HepG2 (cell line): ENCODE data around the gene HSD17B2. TPM values are rescaled to one million over a fixed set of nuclear protein-coding genes. Genes with fewer than 3 reads are reported as not detected.

Experiments used
- ATAC-seq: fragments of 200-7000 bp; cut with Tn5 transposase; 3 replicates; pipeline ENCODE4 v1.9.1; 2020; ENCODE audit warnings: mild to moderate bottlenecking, moderate library complexity
- BruUV-seq: library from RNA; stranded (reverse); fragments of 400-500 nt; replicated peaks from 2 replicates; lab custom pipeline; 2021; lab: Mats Ljungman, UMichigan
- CTCF ChIA-PET: fragments of 300-600 bp; formaldehyde crosslinking; extraction: SDS; loops from one replicate; lab custom pipeline; 2021; ENCODE audit warnings: low total read pairs, inconsistent platforms, low intra/inter-chr PET ratio; lab: Yijun Ruan, JAX
- POLR2A ChIA-PET: fragments of 350-600 bp; sonication (Branson Sonifier 250); formaldehyde crosslinking; loops from one replicate; lab custom pipeline; 2020; ENCODE audit warnings: antibody characterized with exemption, inconsistent platforms; lab: Yijun Ruan, JAX
- DNase-seq: peaks from one replicate; pipeline ENCODE4 v3.0.0-alpha.2; 2015; ENCODE audit warnings: low spot score
- FAIRE-seq: peaks from 3 replicates; lab custom pipeline; 2011; peaks lifted over from hg19 to GRCh38; lab: Jason Lieb, UNC
- H2AFZ ChIP-seq: one replicate; pipeline ENCODE4 v1.6.1; 2011; ENCODE audit warnings: low read length, inconsistent platforms
- H3K27ac ChIP-seq: fragments of 300-600 bp; 3 replicates; pipeline ENCODE4 v1.8.0; 2011; ENCODE audit warnings: mixed run types, mild to moderate bottlenecking, mixed read lengths, low read length, inconsistent platforms; ENCODE audit not compliant: insufficient read depth; ENCODE audit errors: extremely low read length
- H3K27me3 ChIP-seq, 2 experiments: fragments of 200-600 bp in 1 of 2; 2 replicates in 1 of 2; 3 replicates in 1 of 2; pipeline versions ENCODE4 v1.6.0 to v1.8.0; 2011; ENCODE audit warnings: low read length in 2 of 2, mild to moderate bottlenecking in 2 of 2, moderate library complexity in 2 of 2, inconsistent platforms in 1 of 2; ENCODE audit not compliant: insufficient read depth in 2 of 2, control insufficient read depth in 1 of 2
- H3K36me3 ChIP-seq, 2 experiments: fragments of 200-600 bp in 1 of 2; replicated peaks in 1 of 2; 2 replicates in 1 of 2; 3 replicates in 1 of 2; pipeline versions ENCODE4 v1.5.1 to v1.8.0; 2011; ENCODE audit warnings: low read length in 2 of 2, inconsistent platforms in 1 of 2; ENCODE audit not compliant: insufficient read depth in 2 of 2, control insufficient read depth in 1 of 2
- H3K4me1 ChIP-seq: 2 replicates; pipeline ENCODE4 v1.5.1; 2012; ENCODE audit warnings: low read length, inconsistent platforms; ENCODE audit not compliant: insufficient read depth
- H3K4me2 ChIP-seq: 2 replicates; pipeline ENCODE4 v1.6.0; 2011; ENCODE audit warnings: low read depth, low read length, inconsistent platforms
- H3K4me3 ChIP-seq, 3 experiments: fragments of 200-600 bp in 1 of 3; sonication (generic), shearing (Covaris generic) in 1 of 3; replicated peaks in 1 of 3; 2 replicates each; pipeline ENCODE4 v1.5.1; 2011 to 2016; ENCODE audit warnings: low read length in 3 of 3, inconsistent platforms in 2 of 3, low read depth in 2 of 3, mild to moderate bottlenecking in 2 of 3, control low read depth in 1 of 3, mixed read lengths in 1 of 3; ENCODE audit not compliant: insufficient read depth in 1 of 3
- H3K79me2 ChIP-seq: one replicate; pipeline ENCODE4 v1.6.1; 2011; ENCODE audit warnings: low read length, inconsistent platforms; ENCODE audit not compliant: insufficient read depth
- H3K9ac ChIP-seq: 2 replicates; pipeline ENCODE4 v1.6.0; 2011; ENCODE audit warnings: mild to moderate bottlenecking, low read depth, low read length, inconsistent platforms; ENCODE audit not compliant: insufficient read depth
- H3K9me3 ChIP-seq: 2 replicates; pipeline ENCODE4 v1.5.1; 2012; ENCODE audit warnings: mild to moderate bottlenecking, low read length
- H4K20me1 ChIP-seq: 2 replicates; pipeline ENCODE4 v1.6.0; 2011; ENCODE audit warnings: inconsistent platforms, mild to moderate bottlenecking, low read length, moderate library complexity; ENCODE audit not compliant: insufficient read depth
- FOSL2 ChIP-seq: sonication (generic); formaldehyde crosslinking; IDR thresholded peaks from 2 replicates; pipeline ENCODE4 v1.4.0; 2020; ENCODE audit warnings: missing genetic modification reagents
- FOXA3 ChIP-seq: IDR thresholded peaks from 2 replicates; pipeline ENCODE4 v1.6.1; 2016; ENCODE audit warnings: missing genetic modification reagents, missing compliant biosample characterization
- HCFC1 ChIP-seq: fragments of 150-350 bp; IDR thresholded peaks from 2 replicates; pipeline ENCODE4 v1.6.1; 2014; ENCODE audit warnings: low read depth, low read length
- NCOA2 ChIP-seq: sonication (generic); formaldehyde crosslinking; IDR thresholded peaks from 2 replicates; pipeline ENCODE4 v1.8.0; 2022; ENCODE audit warnings: inconsistent platforms
- RARA ChIP-seq: IDR thresholded peaks from 2 replicates; pipeline ENCODE4 v1.6.1; 2016; ENCODE audit warnings: missing genetic modification reagents, missing compliant biosample characterization
- ZNF256 ChIP-seq: sonication (generic); formaldehyde crosslinking; conservative IDR thresholded peaks from 2 replicates; pipeline ENCODE4 v1.4.0; 2020; ENCODE audit warnings: missing genetic modification reagents
- ZNF878 ChIP-seq: sonication (generic); formaldehyde crosslinking; IDR thresholded peaks from 2 replicates; pipeline ENCODE4 v1.8.1; 2023; ENCODE audit warnings: mild to moderate bottlenecking, missing genetic modification reagents, moderate library complexity
- whole genome bisulfite sequencing: methylation state at CpG from one replicate; pipeline ENCODE4 v1.1.6; 2017; ENCODE audit warnings: low lambda C conversion rate; 5-methylcytosine and 5-hydroxymethylcytosine counted together
- in situ Hi-C: cut with HindIII; loops from 2 replicates; pipeline ENCODE4 v1.10.0; 2017; ENCODE audit warnings: low pct_unique_long_range_greater_than_20kb; ENCODE audit not compliant: extremely low pct_ligation_motif_present
- intact Hi-C: fragments of 100-400 bp; cut with micrococcal nuclease; formaldehyde crosslinking; loops from one replicate; pipeline ENCODE4 v1.10.0; 2022; ENCODE audit not compliant: unreplicated experiment
- polyA plus RNA-seq, 8 experiments: library from polyadenylated mRNA; depleted of rRNA in 3 of 8; stranded (reverse) in 7 of 8; unstranded in 1 of 8; fragments of >200 nt; fragmentation: Illumina TruSeq in 4 of 8; extraction: Trizol in 4 of 8; gene quantifications; 2 replicates each; pipeline versions ENCODE4 v1.2.1 to v1.2.3, GENCODE V29; 2011 to 2016; ENCODE audit warnings: low read depth in 4 of 8, missing spikeins in 1 of 8, mixed read lengths in 1 of 8; ENCODE audit not compliant: insufficient read depth in 1 of 8
- total RNA-seq, 5 experiments: library from RNA; depleted of rRNA; stranded (reverse); fragments of >200 nt; fragmentation: Illumina TruSeq; extraction: Trizol; gene quantifications; 2 replicates each; pipeline ENCODE4 v1.2.3, GENCODE V29; 2016; ENCODE audit warnings: low read depth in 1 of 5
- TF ChIP-seq, protein P1 (sequence below): sonication (generic); formaldehyde crosslinking; IDR thresholded peaks from 2 replicates; pipeline ENCODE4 v1.4.0; 2020; ENCODE audit warnings: mild to moderate bottlenecking, missing genetic modification reagents
- TF ChIP-seq, protein P2 (sequence below): sonication (generic); formaldehyde crosslinking; IDR thresholded peaks from 2 replicates; pipeline ENCODE4 v1.4.0; 2020; ENCODE audit warnings: missing genetic modification reagents
- TF ChIP-seq, protein P3 (sequence below): sonication (generic); formaldehyde crosslinking; IDR thresholded peaks from 2 replicates; pipeline ENCODE4 v1.8.1; 2023; ENCODE audit warnings: mild to moderate bottlenecking, moderate library complexity, missing genetic modification reagents
- TF ChIP-seq, protein P4 (sequence below): sonication (generic); formaldehyde crosslinking; IDR thresholded peaks from 2 replicates; pipeline ENCODE4 v1.5.1; 2020; ENCODE audit warnings: mild to moderate bottlenecking, missing genetic modification reagents, borderline replicate concordance
- TF ChIP-seq, protein P5 (sequence below): IDR thresholded peaks from 2 replicates; pipeline ENCODE4 v1.6.1; 2016; ENCODE audit warnings: mild to moderate bottlenecking, missing biosample characterization, missing genetic modification reagents

The HSD17B2 gene
- total and polyA plus RNA-seq, 2 of the 13 experiments (the other 11 are each of a cell fraction or from before 2014, with no cell fraction given): 26.3 to 69.3 TPM

DNA sequence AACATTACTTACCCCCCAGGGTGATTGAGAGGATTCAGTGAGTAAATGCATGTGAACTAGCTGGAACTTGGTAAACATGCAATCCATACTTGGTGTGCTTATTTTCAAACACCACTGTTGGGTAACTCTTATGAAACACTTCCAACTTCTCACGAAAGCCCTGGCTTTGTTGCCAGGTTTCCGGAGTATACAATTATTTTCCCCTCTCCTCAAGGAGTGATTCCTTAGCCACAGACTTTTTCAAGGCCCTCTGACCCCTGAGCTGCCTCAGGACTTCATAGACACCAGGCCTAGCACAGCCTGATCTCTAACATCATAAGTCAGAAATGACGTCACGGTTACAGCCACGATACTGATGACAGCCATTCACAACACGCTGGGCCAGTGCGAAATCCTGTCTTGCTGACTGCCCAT lies 27.6 kb downstream of the HSD17B2 start:
- H3K4me2 ChIP-seq: peak overlapping the region; percentile 26
- H3K36me3 ChIP-seq: no peaks in the 10 kb centered on the region; a peak in 1 of 5 replicates
- no peaks in the 10 kb centered on the region for H3K27me3 ChIP-seq
- no TSS peak for BruUV-seq
- H3K4me3 ChIP-seq: peak overlapping the region in 1 of 3 experiments; percentile 2; a peak in 1 of 6 replicates
- H2AFZ ChIP-seq: no peak overlapping the region
- FAIRE-seq (peak; percentile 4), ATAC-seq (peak; percentile 46), DNase-seq (peak; percentile 66)
- no peak overlapping the region for H3K9ac ChIP-seq
- ChIA-PET POLR2A (interaction anchor here (1.0 to 3.3 kb wide), 4 partner anchors 20 to 107 kb away, joined by 3 to 13 read pairs (median 4); partner anchors contain the start of genes HSD17B2 and MPHOSPH6), CTCF (interaction anchor here (1.4 to 2.2 kb wide), 2 partner anchors 28 to 31 kb away, joined by 7 to 10 read pairs; partner anchors contain the start of gene HSD17B2)
- no peaks in the 10 kb centered on the region for H3K9me3 ChIP-seq
- intact Hi-C loops: loop anchor here (2.0 kb wide), 1 partner anchor 28 kb away; the partner anchor contains the start of gene HSD17B2
- peaks cover 93% of the 10 kb centered on the region for H3K4me1 ChIP-seq
- in situ Hi-C loops: no loop called here
- WGBS: 64% methylated on average over 7 of the region's 7 CpGs
- H3K27ac ChIP-seq: peak overlapping the region; percentile 54
- no peaks in the 10 kb centered on the region for H4K20me1 ChIP-seq
- peaks cover 31% of the 10 kb centered on the region for H3K79me2 ChIP-seq
- peak; percentile 75 for TF ChIP-seq FOSL2 (CRISPR knock-in tag)
- TF ChIP-seq, protein P1, sequence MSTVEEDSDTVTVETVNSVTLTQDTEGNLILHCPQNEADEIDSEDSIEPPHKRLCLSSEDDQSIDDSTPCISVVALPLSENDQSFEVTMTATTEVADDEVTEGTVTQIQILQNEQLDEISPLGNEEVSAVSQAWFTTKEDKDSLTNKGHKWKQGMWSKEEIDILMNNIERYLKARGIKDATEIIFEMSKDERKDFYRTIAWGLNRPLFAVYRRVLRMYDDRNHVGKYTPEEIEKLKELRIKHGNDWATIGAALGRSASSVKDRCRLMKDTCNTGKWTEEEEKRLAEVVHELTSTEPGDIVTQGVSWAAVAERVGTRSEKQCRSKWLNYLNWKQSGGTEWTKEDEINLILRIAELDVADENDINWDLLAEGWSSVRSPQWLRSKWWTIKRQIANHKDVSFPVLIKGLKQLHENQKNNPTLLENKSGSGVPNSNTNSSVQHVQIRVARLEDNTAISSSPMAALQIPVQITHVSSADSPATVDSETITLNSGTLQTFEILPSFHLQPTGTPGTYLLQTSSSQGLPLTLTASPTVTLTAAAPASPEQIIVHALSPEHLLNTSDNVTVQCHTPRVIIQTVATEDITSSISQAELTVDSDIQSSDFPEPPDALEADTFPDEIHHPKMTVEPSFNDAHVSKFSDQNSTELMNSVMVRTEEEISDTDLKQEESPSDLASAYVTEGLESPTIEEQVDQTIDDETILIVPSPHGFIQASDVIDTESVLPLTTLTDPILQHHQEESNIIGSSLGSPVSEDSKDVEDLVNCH (CRISPR knock-in tag): no peak
- TF ChIP-seq ZNF878 (CRISPR knock-in tag): no peak
- TF ChIP-seq HCFC1: no peak
- TF ChIP-seq ZNF256 (CRISPR knock-in tag): no peak
- TF ChIP-seq, protein P2, sequence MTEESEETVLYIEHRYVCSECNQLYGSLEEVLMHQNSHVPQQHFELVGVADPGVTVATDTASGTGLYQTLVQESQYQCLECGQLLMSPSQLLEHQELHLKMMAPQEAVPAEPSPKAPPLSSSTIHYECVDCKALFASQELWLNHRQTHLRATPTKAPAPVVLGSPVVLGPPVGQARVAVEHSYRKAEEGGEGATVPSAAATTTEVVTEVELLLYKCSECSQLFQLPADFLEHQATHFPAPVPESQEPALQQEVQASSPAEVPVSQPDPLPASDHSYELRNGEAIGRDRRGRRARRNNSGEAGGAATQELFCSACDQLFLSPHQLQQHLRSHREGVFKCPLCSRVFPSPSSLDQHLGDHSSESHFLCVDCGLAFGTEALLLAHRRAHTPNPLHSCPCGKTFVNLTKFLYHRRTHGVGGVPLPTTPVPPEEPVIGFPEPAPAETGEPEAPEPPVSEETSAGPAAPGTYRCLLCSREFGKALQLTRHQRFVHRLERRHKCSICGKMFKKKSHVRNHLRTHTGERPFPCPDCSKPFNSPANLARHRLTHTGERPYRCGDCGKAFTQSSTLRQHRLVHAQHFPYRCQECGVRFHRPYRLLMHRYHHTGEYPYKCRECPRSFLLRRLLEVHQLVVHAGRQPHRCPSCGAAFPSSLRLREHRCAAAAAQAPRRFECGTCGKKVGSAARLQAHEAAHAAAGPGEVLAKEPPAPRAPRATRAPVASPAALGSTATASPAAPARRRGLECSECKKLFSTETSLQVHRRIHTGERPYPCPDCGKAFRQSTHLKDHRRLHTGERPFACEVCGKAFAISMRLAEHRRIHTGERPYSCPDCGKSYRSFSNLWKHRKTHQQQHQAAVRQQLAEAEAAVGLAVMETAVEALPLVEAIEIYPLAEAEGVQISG: no peak
- TF ChIP-seq RARA (CRISPR knock-in tag): peak; percentile 75
- TF ChIP-seq, protein P3, sequence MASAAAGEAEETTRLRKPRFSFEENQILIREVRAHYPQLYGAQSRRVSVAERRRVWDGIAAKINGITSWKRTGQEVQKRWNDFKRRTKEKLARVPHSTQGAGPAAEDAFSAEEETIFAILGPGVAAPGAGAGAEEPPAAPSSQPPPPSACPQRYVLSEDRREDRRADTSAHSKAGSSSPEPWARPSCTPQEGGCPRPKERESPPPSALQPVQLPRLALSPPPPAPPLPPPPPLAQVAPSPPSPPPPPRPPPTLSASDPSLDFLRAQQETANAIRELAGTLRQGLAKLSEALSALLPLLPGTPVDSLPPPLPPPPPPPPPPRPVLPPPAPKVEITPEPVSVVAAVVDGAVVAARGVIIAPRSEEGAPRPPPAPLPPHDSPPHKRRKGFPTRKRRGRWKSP (CRISPR knock-in tag): no peak
- TF ChIP-seq, protein P4, sequence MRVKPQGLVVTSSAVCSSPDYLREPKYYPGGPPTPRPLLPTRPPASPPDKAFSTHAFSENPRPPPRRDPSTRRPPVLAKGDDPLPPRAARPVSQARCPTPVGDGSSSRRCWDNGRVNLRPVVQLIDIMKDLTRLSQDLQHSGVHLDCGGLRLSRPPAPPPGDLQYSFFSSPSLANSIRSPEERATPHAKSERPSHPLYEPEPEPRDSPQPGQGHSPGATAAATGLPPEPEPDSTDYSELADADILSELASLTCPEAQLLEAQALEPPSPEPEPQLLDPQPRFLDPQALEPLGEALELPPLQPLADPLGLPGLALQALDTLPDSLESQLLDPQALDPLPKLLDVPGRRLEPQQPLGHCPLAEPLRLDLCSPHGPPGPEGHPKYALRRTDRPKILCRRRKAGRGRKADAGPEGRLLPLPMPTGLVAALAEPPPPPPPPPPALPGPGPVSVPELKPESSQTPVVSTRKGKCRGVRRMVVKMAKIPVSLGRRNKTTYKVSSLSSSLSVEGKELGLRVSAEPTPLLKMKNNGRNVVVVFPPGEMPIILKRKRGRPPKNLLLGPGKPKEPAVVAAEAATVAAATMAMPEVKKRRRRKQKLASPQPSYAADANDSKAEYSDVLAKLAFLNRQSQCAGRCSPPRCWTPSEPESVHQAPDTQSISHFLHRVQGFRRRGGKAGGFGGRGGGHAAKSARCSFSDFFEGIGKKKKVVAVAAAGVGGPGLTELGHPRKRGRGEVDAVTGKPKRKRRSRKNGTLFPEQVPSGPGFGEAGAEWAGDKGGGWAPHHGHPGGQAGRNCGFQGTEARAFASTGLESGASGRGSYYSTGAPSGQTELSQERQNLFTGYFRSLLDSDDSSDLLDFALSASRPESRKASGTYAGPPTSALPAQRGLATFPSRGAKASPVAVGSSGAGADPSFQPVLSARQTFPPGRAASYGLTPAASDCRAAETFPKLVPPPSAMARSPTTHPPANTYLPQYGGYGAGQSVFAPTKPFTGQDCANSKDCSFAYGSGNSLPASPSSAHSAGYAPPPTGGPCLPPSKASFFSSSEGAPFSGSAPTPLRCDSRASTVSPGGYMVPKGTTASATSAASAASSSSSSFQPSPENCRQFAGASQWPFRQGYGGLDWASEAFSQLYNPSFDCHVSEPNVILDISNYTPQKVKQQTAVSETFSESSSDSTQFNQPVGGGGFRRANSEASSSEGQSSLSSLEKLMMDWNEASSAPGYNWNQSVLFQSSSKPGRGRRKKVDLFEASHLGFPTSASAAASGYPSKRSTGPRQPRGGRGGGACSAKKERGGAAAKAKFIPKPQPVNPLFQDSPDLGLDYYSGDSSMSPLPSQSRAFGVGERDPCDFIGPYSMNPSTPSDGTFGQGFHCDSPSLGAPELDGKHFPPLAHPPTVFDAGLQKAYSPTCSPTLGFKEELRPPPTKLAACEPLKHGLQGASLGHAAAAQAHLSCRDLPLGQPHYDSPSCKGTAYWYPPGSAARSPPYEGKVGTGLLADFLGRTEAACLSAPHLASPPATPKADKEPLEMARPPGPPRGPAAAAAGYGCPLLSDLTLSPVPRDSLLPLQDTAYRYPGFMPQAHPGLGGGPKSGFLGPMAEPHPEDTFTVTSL (CRISPR knock-in tag): 0 out of 2 replicates have a peak, but pooled peaks have one; percentile 16
- peak; percentile 57; the same call in 1 of the 2 replicates for TF ChIP-seq NCOA2
- TF ChIP-seq, protein P5, sequence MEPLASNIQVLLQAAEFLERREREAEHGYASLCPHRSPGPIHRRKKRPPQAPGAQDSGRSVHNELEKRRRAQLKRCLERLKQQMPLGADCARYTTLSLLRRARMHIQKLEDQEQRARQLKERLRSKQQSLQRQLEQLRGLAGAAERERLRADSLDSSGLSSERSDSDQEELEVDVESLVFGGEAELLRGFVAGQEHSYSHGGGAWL (CRISPR knock-in tag): no peak
- TF ChIP-seq FOXA3 (CRISPR knock-in tag): peak; percentile 96
